K562 (cell line): ENCODE results near the gene SYNE1. TPM values are rescaled to one million over a fixed set of nuclear protein-coding genes. Genes with fewer than 3 reads are reported as not detected.

ENCODE experiments used
- ATAC-seq: fragments of 200-7000 bp; cut with Tn5 transposase; 3 replicates; pipeline ENCODE4 v1.9.1; 2020; ENCODE audit warnings: moderate library complexity
- Bru-seq: library from RNA; stranded (reverse); fragments of 400-500 nt; gene quantifications from one replicate; lab custom pipeline; 2021; lab: Mats Ljungman, UMichigan
- BruChase-seq, 2 experiments: library from RNA; stranded (reverse); fragments of 400-500 nt; gene quantifications; one replicate each; lab custom pipeline; 2021; lab: Mats Ljungman, UMichigan
- BruUV-seq: library from RNA; stranded (reverse); fragments of 400-500 nt; replicated peaks from 2 replicates; lab custom pipeline; 2021; lab: Mats Ljungman, UMichigan
- CTCF ChIA-PET: fragments of 300-600 bp; formaldehyde crosslinking; extraction: SDS; loops from one replicate; lab custom pipeline; 2021; ENCODE audit warnings: low intra/inter-chr PET ratio; lab: Yijun Ruan, JAX
- POLR2A ChIA-PET: fragments of 300-600, 350-650 bp; sonication (Branson Sonifier 250); formaldehyde crosslinking; extraction: SDS; loops from one replicate; lab custom pipeline; 2021; ENCODE audit warnings: antibody characterized with exemption, inconsistent platforms; lab: Yijun Ruan, JAX
- DNase-seq, 4 experiments: peaks; one replicate each; pipeline versions ENCODE4 v3.0.0 to v3.0.0-alpha.2; 2011 to 2018; ENCODE audit warnings: low spot score in 3 of 4, mixed read lengths in 3 of 4; ENCODE audit errors: extremely low read depth in 1 of 4
- FAIRE-seq: peaks from 2 replicates; lab custom pipeline; 2011; peaks lifted over from hg19 to GRCh38; lab: Jason Lieb, UNC
- H2AFZ ChIP-seq: 2 replicates; pipeline ENCODE4 v1.6.0; 2011; ENCODE audit warnings: low read depth, low read length, control low read depth, inconsistent platforms
- H3K27ac ChIP-seq: fragments of 200-600 bp; 3 replicates; pipeline ENCODE4 v1.8.0; 2011; ENCODE audit warnings: low read depth, mild to moderate bottlenecking, control low read depth, inconsistent platforms, low read length, moderate library complexity, mixed read lengths; ENCODE audit errors: extremely low read depth
- H3K27me3 ChIP-seq, 2 experiments: fragments of 300-600 bp in 1 of 2; 2 replicates in 1 of 2; 3 replicates in 1 of 2; pipeline versions ENCODE4 v1.6.0 to v1.8.0; 2011; ENCODE audit warnings: inconsistent platforms in 2 of 2, low read length in 2 of 2, mild to moderate bottlenecking in 1 of 2, mixed read lengths in 1 of 2, moderate library complexity in 1 of 2; ENCODE audit not compliant: control insufficient read depth in 2 of 2, insufficient read depth in 2 of 2
- H3K36me3 ChIP-seq: fragments of 300-600 bp; 3 replicates; pipeline ENCODE4 v1.8.0; 2011; ENCODE audit warnings: mild to moderate bottlenecking, low read length, inconsistent platforms; ENCODE audit not compliant: control insufficient read depth, insufficient read depth
- H3K4me1 ChIP-seq, 2 experiments: fragments of 200-600 bp in 1 of 2; replicated peaks in 1 of 2; 2 replicates in 1 of 2; 3 replicates in 1 of 2; pipeline versions ENCODE4 v1.5.1 to v1.8.0; 2011; ENCODE audit warnings: inconsistent platforms in 2 of 2, low read length in 2 of 2, mild to moderate bottlenecking in 1 of 2, mixed read lengths in 1 of 2, moderate library complexity in 1 of 2; ENCODE audit not compliant: control insufficient read depth in 2 of 2, insufficient read depth in 2 of 2
- H3K4me2 ChIP-seq: 2 replicates; pipeline ENCODE4 v1.6.1; 2011; ENCODE audit warnings: low read length, control low read depth, inconsistent platforms, mixed read lengths; ENCODE audit not compliant: insufficient read depth
- H3K4me3 ChIP-seq: fragments of 200-600 bp; sonication (generic), shearing (Covaris generic); 2 replicates; pipeline ENCODE4 v1.5.1; 2016; ENCODE audit warnings: control low read depth, inconsistent platforms
- H3K79me2 ChIP-seq: fragments of 200-600 bp; 3 replicates; pipeline ENCODE4 v1.8.0; 2011; ENCODE audit warnings: low read length, inconsistent platforms; ENCODE audit not compliant: control insufficient read depth, insufficient read depth
- H3K9ac ChIP-seq, 2 experiments: 2 replicates each; pipeline versions ENCODE4 v1.6.0 to v1.6.1; 2011; ENCODE audit warnings: low read depth in 2 of 2, low read length in 2 of 2, control low read depth in 1 of 2, inconsistent platforms in 1 of 2, mild to moderate bottlenecking in 1 of 2, mixed read lengths in 1 of 2; ENCODE audit not compliant: insufficient read depth in 1 of 2
- H3K9me1 ChIP-seq: one replicate; pipeline ENCODE4 v1.6.0; 2011; ENCODE audit warnings: inconsistent platforms, mild to moderate bottlenecking, low read length, moderate library complexity; ENCODE audit not compliant: control insufficient read depth, insufficient read depth
- H3K9me3 ChIP-seq: replicated peaks from 2 replicates; pipeline ENCODE4 v1.5.1; 2011; ENCODE audit warnings: low read depth, low read length, inconsistent platforms; ENCODE audit not compliant: control insufficient read depth, insufficient read depth
- H4K20me1 ChIP-seq: replicated peaks from 2 replicates; pipeline ENCODE4 v1.6.1; 2011; ENCODE audit warnings: low read length, inconsistent platforms, mixed read lengths; ENCODE audit not compliant: control insufficient read depth, insufficient read depth
- ARID2 ChIP-seq: fragments of 450-650 bp; IDR thresholded peaks from 2 replicates; pipeline ENCODE4 v1.6.1; 2017; ENCODE audit warnings: antibody characterized with exemption, mild to moderate bottlenecking
- CEBPZ ChIP-seq: fragments of 150-350 bp; IDR thresholded peaks from 2 replicates; pipeline ENCODE4 v1.6.1; 2014; ENCODE audit warnings: low read depth, mild to moderate bottlenecking, low read length, borderline replicate concordance
- EHMT2 ChIP-seq: fragments of 450-650 bp; IDR thresholded peaks from 2 replicates; pipeline ENCODE4 v1.6.1; 2018; ENCODE audit warnings: antibody characterized with exemption
- ELF1 ChIP-seq: fragments of 200-800 bp; sonication (Bioruptor generic); IDR thresholded peaks from 2 replicates; pipeline ENCODE4 v1.6.1; 2016; ENCODE audit warnings: missing genetic modification characterization, missing compliant biosample characterization
- JUN ChIP-seq, 2 experiments: sonication (generic) in 1 of 2; formaldehyde crosslinking in 1 of 2; IDR thresholded peaks; 2 replicates each; pipeline versions ENCODE4 v1.6.1 to v1.8.0; 2012 to 2022; ENCODE audit warnings: borderline replicate concordance in 2 of 2, mild to moderate bottlenecking in 2 of 2, improper control_type of control experiment in 1 of 2, low read depth in 1 of 2, low read length in 1 of 2, missing genetic modification reagents in 1 of 2
- KLF13 ChIP-seq: fragments of 450-650 bp; IDR thresholded peaks from 2 replicates; pipeline ENCODE4 v1.6.1; 2016; ENCODE audit warnings: missing genetic modification characterization, low read depth, mild to moderate bottlenecking, missing compliant biosample characterization, moderate library complexity, borderline replicate concordance
- PHF21A ChIP-seq: fragments of 450-650 bp; IDR thresholded peaks from 2 replicates; pipeline ENCODE4 v1.6.1; 2017; ENCODE audit warnings: low read depth, borderline replicate concordance
- RHOXF2B ChIP-seq: fragments of 250-450 bp; sonication (Bioruptor Pico); conservative IDR thresholded peaks from 2 replicates; pipeline ENCODE4 v1.5.1; 2021
- ZEB2 ChIP-seq: fragments of 450-650 bp; IDR thresholded peaks from 2 replicates; pipeline ENCODE4 v1.6.1; 2016
- ZNF512 ChIP-seq: IDR thresholded peaks from 2 replicates; pipeline ENCODE4 v1.6.1; 2016; ENCODE audit warnings: missing genetic modification characterization, missing compliant biosample characterization
- WGBS: fragments of 100-300 bp; shearing (Covaris generic); methylation state at CpG from one replicate; pipeline ENCODE4 v1.1.6; 2016; ENCODE audit warnings: low coverage, mixed read lengths; ENCODE audit not compliant: insufficient coverage; ENCODE audit errors: missing lambda C conversion rate; 5-methylcytosine and 5-hydroxymethylcytosine counted together
- in situ Hi-C: fragments of 300-500 bp; cut with MboI; formaldehyde crosslinking; loops from 4 replicates; pipeline ENCODE4 v1.15.0; 2018; ENCODE audit warnings: inconsistent platforms, mixed read lengths
- intact Hi-C: fragments of 100-400 bp; cut with micrococcal nuclease; formaldehyde crosslinking; loops from 2 replicates; pipeline ENCODE4 v1.14.2; 2022
- long read RNA-seq, 3 experiments: library from polyadenylated mRNA in 2 of 3; library from RNA in 1 of 3; unstranded in 2 of 3; stranded (forward) in 1 of 3; transcript quantifications; one replicate each; pipeline ENCODE4 v2.0.0, GENCODE V29; 2019 to 2022
- polyA minus RNA-seq, 3 experiments: library from RNA; depleted of rRNA, polyadenylated mRNA; stranded (reverse); fragments of >200 nt; gene quantifications; 2 replicates each; pipeline ENCODE4 v1.2.3, GENCODE V29; 2011
- polyA plus RNA-seq, 8 experiments: library from polyadenylated mRNA; depleted of rRNA in 4 of 8; stranded (reverse) in 5 of 8; unstranded in 3 of 8; fragments of >200 nt; fragmentation: Nextera tagmentation in 2 of 8; fragmentation: Illumina TruSeq in 1 of 8; extraction: Ambion mirVana in 2 of 8; extraction: Trizol in 1 of 8; gene quantifications; 2 replicates each; pipeline versions ENCODE4 v1.2.1 to v1.2.3, GENCODE V29; 2011 to 2014; ENCODE audit warnings: inconsistent platforms in 1 of 8, missing spikeins in 1 of 8
- total RNA-seq, 7 experiments: library from RNA; depleted of rRNA in 6 of 7; stranded (reverse); fragments of >200 nt in 6 of 7; fragmentation: Illumina TruSeq in 2 of 7; extraction: Trizol in 2 of 7; gene quantifications; 2 replicates each; pipeline versions ENCODE4 v1.2.1 to v1.2.3, GENCODE V29; 2011 to 2021; ENCODE audit warnings: low replicate concordance in 1 of 7

SYNE1 gene
- 0.05 and 0.28 TPM in 2 replicates for total RNA-seq (2011; cell fraction: chromatin; rRNA removed; ENCODE audit: low replicate concordance)
- total RNA-seq (2011; cell fraction: nucleolus; rRNA removed): under 0.01 TPM in 1 of 2 replicates, not detected in the other
- not detected in 2 replicates for total RNA-seq (2011; cell fraction: nucleoplasm; rRNA removed)
- total RNA-seq (2014; rRNA removed) (0.09 and 0.20 TPM in 2 replicates), total RNA-seq (2014; rRNA removed; fragmentation: Illumina TruSeq; extraction: Trizol) (0.07 and 0.10 TPM in 2 replicates), total RNA-seq (2015; rRNA removed; fragmentation: Illumina TruSeq; extraction: Trizol) (0.07 and 0.15 TPM in 2 replicates), total RNA-seq (2021) (0.42 and 0.60 TPM in 2 replicates), polyA plus RNA-seq (2011; rRNA removed) (0.05 and 0.07 TPM in 2 replicates), polyA plus RNA-seq (2014; fragmentation: Illumina TruSeq; extraction: Trizol) (0.10 and 0.28 TPM in 2 replicates), polyA plus RNA-seq (2014; fragmentation: Nextera tagmentation; extraction: Ambion mirVana) (under 1 TPM in 1 of 2 experiments, not detected in 1; under 0.01 TPM), polyA plus RNA-seq (2014; rRNA removed) (0.03 and 0.28 TPM in 2 replicates), polyA minus RNA-seq (2011; rRNA and poly(A)+ RNA removed) (0.06 and 0.11 TPM in 2 replicates), Bru-seq, nascent RNA (percentile 6 among the genes with signal in this experiment), BruChase-seq, experiment 1, labeled RNA remaining after a 2-hour chase (percentile 5 among the genes with signal in this experiment), BruChase-seq, experiment 2, labeled RNA remaining after a 6-hour chase (percentile 4 among the genes with signal in this experiment)
- polyA plus RNA-seq (2011; cell fraction: cytosol; rRNA removed): 0.07 TPM in 1 of 2 replicates, not detected in the other
- 0.13 and 0.18 TPM in 2 replicates for polyA plus RNA-seq (2011; cell fraction: nucleus; rRNA removed)
- 0.08 and 0.50 TPM in 2 replicates for polyA plus RNA-seq (2012)
- 0.10 TPM in 1 of 2 replicates, not detected in the other for polyA minus RNA-seq (2011; cell fraction: cytosol; rRNA and poly(A)+ RNA removed)
- polyA minus RNA-seq (2011; cell fraction: nucleus; rRNA and poly(A)+ RNA removed): 0.22 TPM in 1 of 2 replicates, not detected in the other
- long read RNA-seq, experiment 1: 0 reads
- long read RNA-seq, experiment 2: 0 reads
- long read RNA-seq, experiment 3: 0 reads

- no peak for FAIRE-seq
- Histone ChIP-seq H3K9ac (no peak within 1 kb of the TSS; a peak in 1 of 4 replicates), H3K79me2 (no peaks in the 10 kb centered on the region), H3K36me3 (no peaks in the 10 kb centered on the region), H2AFZ (no peak within 1 kb of the TSS), H4K20me1 (no peaks in the 10 kb centered on the region), H3K4me3 (no peak within 1 kb of the TSS), H3K27ac (no peak within 1 kb of the TSS), H3K4me1 (peaks cover 0 to 9% of the 10 kb centered on the region in 2 experiments; a peak in 1 of 5 replicates), H3K9me3 (no peaks in the 10 kb centered on the region), H3K9me1 (no peaks in the 10 kb centered on the region), H3K4me2 (no peak within 1 kb of the TSS), H3K27me3 (peaks cover 0 to 8% of the 10 kb centered on the region in 2 experiments; a peak in 1 of 5 replicates)
- ChIA-PET CTCF (no interaction called here), POLR2A (interaction anchor here (0.6 kb wide), 1 partner anchor 18 kb away, joined by 3 read pairs; no protein-coding TSS in a partner anchor)
- in situ Hi-C loops: no loop called here
- WGBS: under 1% methylated on average over 16 of the region's 16 CpGs
- no peak for ATAC-seq
- no TSS peak for BruUV-seq
- intact Hi-C loops: no loop called here
- no peak for DNase-seq
- no peak for TF ChIP-seq ARID2
- TF ChIP-seq ELF1 (tag): no peak
- no peak for TF ChIP-seq CEBPZ
- TF ChIP-seq ZNF512: no peak
- TF ChIP-seq JUN (IDR thresholded peaks at IDR 0.05; ENCODE audit: borderline replicate concordance, low read depth, low read length): no peak
- TF ChIP-seq JUN (CRISPR knock-in tag; IDR thresholded peaks at IDR 0.05; ENCODE audit: borderline replicate concordance): no peak
- no peak for TF ChIP-seq PHF21A
- no peak for TF ChIP-seq RHOXF2B (CRISPR knock-in tag)
- TF ChIP-seq EHMT2: no peak
- no peak for TF ChIP-seq KLF13 (tag)
- TF ChIP-seq ZEB2: no peak
Observed at GRCh38 chr6:152637296-152638047, at the start of gene SYNE1. TSS of gene SYNE1 (minus strand) at chr6:152637362. CDS start at chr6:152628331, 9,031 bp downstream.
